Aorta (tissue), 5 donors: ENCODE results near the gene IPO13. TPM values are rescaled to one million over a fixed set of nuclear protein-coding genes. Genes with fewer than 3 reads are reported as not detected.

ENCODE experiments used
- ATAC-seq: fragments of 200-7000 bp; cut with Tn5 transposase; one replicate; pipeline ENCODE4 v1.9.1; 2022; ENCODE audit warnings: moderate library complexity; ENCODE audit not compliant: low FRiP score
- DNase-seq, 2 donors: peaks; one replicate each; pipeline ENCODE4 v3.0.0-alpha.2; 2020
- H3K27ac ChIP-seq, 2 donors: one replicate each; pipeline ENCODE4 v1.5.1; 2013; ENCODE audit warnings: low read length in 2 of 2, mild to moderate bottlenecking in 2 of 2, moderate library complexity in 2 of 2, control low read depth in 1 of 2, inconsistent platforms in 1 of 2, low read depth in 1 of 2
- H3K27me3 ChIP-seq, 2 donors: one replicate each; pipeline ENCODE4 v1.6.1; 2013; ENCODE audit warnings: control low read depth in 1 of 2, low read length in 1 of 2, mild to moderate bottlenecking in 1 of 2, moderate library complexity in 1 of 2; ENCODE audit not compliant: insufficient read depth in 2 of 2, control insufficient read depth in 1 of 2
- H3K36me3 ChIP-seq, 2 donors: one replicate each; pipeline ENCODE4 v1.6.1; 2013; ENCODE audit warnings: control low read depth in 1 of 2, low read length in 1 of 2, mild to moderate bottlenecking in 1 of 2; ENCODE audit not compliant: insufficient read depth in 2 of 2, control insufficient read depth in 1 of 2
- H3K4me1 ChIP-seq, 2 donors: one replicate each; pipeline ENCODE4 v1.6.1; 2013; ENCODE audit warnings: low read length in 2 of 2, control low read depth in 1 of 2, mild to moderate bottlenecking in 1 of 2, moderate library complexity in 1 of 2; ENCODE audit not compliant: insufficient read depth in 2 of 2, control insufficient read depth in 1 of 2
- H3K4me3 ChIP-seq, 2 donors: one replicate each; pipeline ENCODE4 v1.5.1; 2013; ENCODE audit warnings: low read length in 2 of 2, control low read depth in 1 of 2, mild to moderate bottlenecking in 1 of 2
- H3K9me3 ChIP-seq: one replicate; pipeline ENCODE4 v1.6.1; 2013; ENCODE audit warnings: mild to moderate bottlenecking, low read length; ENCODE audit not compliant: control insufficient read depth
- WGBS, 2 donors: extraction: QIAGEN DNeasy Blood & Tissue Kit; methylation state at CpG; one replicate each; pipeline ENCODE4 v1.1.7; 2013; 5-methylcytosine and 5-hydroxymethylcytosine counted together
- intact Hi-C, 2 donors: fragments of 100-400 bp; cut with DNase I; formaldehyde crosslinking; loops; one replicate each; pipeline versions ENCODE4 v1.14.2 to v1.15.0; 2022
- polyA plus RNA-seq, 2 donors: library from polyadenylated mRNA; stranded (reverse); fragments of 200-250 nt; gene quantifications; one replicate each; pipeline ENCODE4 v1.2.3, GENCODE V29; 2013
- total RNA-seq, 2 donors: library from RNA; stranded (reverse); fragmentation: NEBNext Ultra II Directional; extraction: Animal tissue kit (Norgen Biotek cat#: 25700); gene quantifications; one replicate each; pipeline ENCODE4 v1.2.1, GENCODE V29; 2021
- donor health status: healthy with polysubstance abuse.
- donor health status: Bipolar disorder and iron deficiency.
- donor health status: DM: no; HTN: no; CAD: no.
- donor health status: DM: no; HTN: no; CAD: no.
- donor health status: DM: yes; HTN: yes; CAD: no.

Gene IPO13
- total and polyA plus RNA-seq, 4 donors = 9.8 to 29.2 (median 20.9) TPM

- Histone ChIP-seq H3K27me3 (no peaks in the 10 kb centered on the region), H3K4me3 (no peak overlapping the region), H3K36me3 (no peaks in the 10 kb centered on the region), H3K27ac (no peak overlapping the region), H3K9me3 (no peaks in the 10 kb centered on the region), H3K4me1 (no peaks in the 10 kb centered on the region)
- no peak for ATAC-seq
- DNase-seq = no peak
- 50 to 53% methylated on average over 2 of the region's 2 CpGs for WGBS, 2 donors
- intact Hi-C loops = loop anchor here in 1 of 2 donors (10.0 kb wide), 1 partner anchor 212 kb away; no protein-coding TSS in a partner anchor
Measured at GRCh38 chr1:44012404-44012803, 65.7 kb downstream of the IPO13 start.

DNA sequence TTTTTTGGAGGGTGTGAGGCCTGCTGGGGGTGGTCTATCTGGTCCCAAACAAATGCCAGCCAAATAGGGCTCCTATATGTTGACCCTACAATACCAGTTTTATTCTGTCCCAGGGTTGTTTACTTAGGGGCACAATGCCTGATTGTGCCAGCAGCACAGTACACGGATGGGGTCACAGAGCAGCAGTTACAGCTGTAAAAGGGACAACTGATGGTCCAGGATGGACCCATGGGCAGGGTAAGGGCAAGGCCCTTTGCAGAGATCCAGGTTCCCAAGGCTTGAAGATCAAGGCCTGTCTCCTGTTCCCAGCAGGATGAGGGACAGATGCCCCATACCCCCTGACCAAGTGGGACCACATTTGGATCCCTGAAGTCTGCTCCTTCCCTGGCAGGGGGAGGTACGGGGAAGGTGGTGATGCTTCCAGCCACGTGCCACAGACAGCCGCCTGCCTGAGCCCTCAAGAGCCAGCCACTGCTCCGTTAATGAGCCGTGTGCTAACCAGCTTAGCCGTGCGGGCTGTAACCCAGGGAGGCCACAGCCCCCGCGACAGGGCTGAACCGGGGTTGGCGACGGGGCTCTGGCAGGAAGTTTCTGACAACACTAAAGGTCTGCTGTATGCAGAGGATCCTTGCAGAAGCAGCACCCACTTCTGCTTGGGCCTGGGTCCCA lies 66.3 kb downstream of the IPO13 start:
- 29 to 39% methylated on average over 13 of the region's 13 CpGs for WGBS, 2 donors
- ATAC-seq (no peak), DNase-seq (no peak)
- no peaks in the 10 kb centered on the region for H3K27me3 ChIP-seq
- no peak overlapping the region for H3K4me3 ChIP-seq
- intact Hi-C loops = loop anchor here in 1 of 2 donors (10.0 kb wide), 1 partner anchor 212 kb away; no protein-coding TSS in a partner anchor
- H3K9me3 ChIP-seq = no peaks in the 10 kb centered on the region
- H3K36me3 ChIP-seq = no peaks in the 10 kb centered on the region
- no peaks in the 10 kb centered on the region for H3K4me1 ChIP-seq
- no peak overlapping the region for H3K27ac ChIP-seq

DNA sequence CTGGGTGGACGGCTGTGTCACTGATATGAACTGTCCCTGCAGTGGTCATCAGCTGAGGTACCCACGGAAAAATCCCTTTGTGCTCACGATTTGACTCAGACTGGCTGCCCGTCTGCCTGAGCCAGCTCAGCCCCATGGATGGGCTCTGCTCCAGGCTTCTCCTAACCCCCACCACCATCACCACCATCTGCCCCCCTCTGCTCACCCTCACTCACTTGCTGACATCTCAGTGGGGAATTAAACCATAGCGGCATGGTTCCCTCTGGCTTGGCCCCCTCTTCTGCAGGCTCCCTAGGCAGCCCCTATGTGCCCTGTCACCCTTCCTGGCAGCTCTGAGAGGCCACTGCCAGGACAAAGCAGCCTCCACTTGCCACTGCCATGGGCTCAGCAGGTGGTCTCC lies 67.2 kb downstream of the IPO13 start:
- intact Hi-C loops = loop anchor here in 1 of 2 donors (10.0 kb wide), 1 partner anchor 211 kb away; no protein-coding TSS in a partner anchor
- no peak for DNase-seq
- Histone ChIP-seq H3K36me3 (no peaks in the 10 kb centered on the region), H3K4me1 (no peaks in the 10 kb centered on the region), H3K9me3 (no peaks in the 10 kb centered on the region), H3K27ac (no peak overlapping the region), H3K27me3 (no peaks in the 10 kb centered on the region), H3K4me3 (no peak overlapping the region)
- ATAC-seq = no peak
- WGBS, 2 donors = 9 to 11% methylated on average over 5 of the region's 5 CpGs

- no peaks in the 10 kb centered on the region for H3K27me3 ChIP-seq
- no peak overlapping the region for H3K27ac ChIP-seq
- intact Hi-C loops = loop anchor here in 1 of 2 donors (10.0 kb wide), 1 partner anchor 210 kb away; no protein-coding TSS in a partner anchor
- WGBS, 2 donors = 34 to 36% methylated on average over 8 of the region's 8 CpGs
- H3K36me3 ChIP-seq = no peaks in the 10 kb centered on the region
- ATAC-seq (peak; percentile 2), DNase-seq (no peak)
- no peak overlapping the region for H3K4me3 ChIP-seq
- H3K9me3 ChIP-seq = no peaks in the 10 kb centered on the region
- H3K4me1 ChIP-seq = no peaks in the 10 kb centered on the region
Measured at GRCh38 chr1:44014365-44015104, 67.8 kb downstream of the IPO13 start.

- peak overlapping the region in 1 of 2 donors; percentile 8 for H3K27ac ChIP-seq
- 2 to 6% methylated on average over 3 of the region's 3 CpGs for WGBS, 2 donors
- H3K36me3 ChIP-seq = no peaks in the 10 kb centered on the region
- ATAC-seq = peak; percentile 66
- H3K27me3 ChIP-seq = no peaks in the 10 kb centered on the region
- intact Hi-C loops = loop anchor here in 1 of 2 donors (10.0 kb wide), 1 partner anchor 210 kb away; no protein-coding TSS in a partner anchor
- H3K4me3 ChIP-seq = no peak overlapping the region
- H3K9me3 ChIP-seq = no peaks in the 10 kb centered on the region
- no peaks in the 10 kb centered on the region for H3K4me1 ChIP-seq
- DNase-seq = peak; percentile 76 to 80
Measured at GRCh38 chr1:44015206-44015605, 68.5 kb downstream of the IPO13 start.

- H3K27ac ChIP-seq = no peak overlapping the region
- H3K36me3 ChIP-seq = no peaks in the 10 kb centered on the region
- H3K4me3 ChIP-seq = no peak overlapping the region
- 57 to 60% methylated on average over 20 of the region's 20 CpGs for WGBS, 2 donors
- ATAC-seq = no peak
- intact Hi-C loops = loop anchor here in 1 of 2 donors (10.0 kb wide), 1 partner anchor 209 kb away; no protein-coding TSS in a partner anchor
- no peaks in the 10 kb centered on the region for H3K9me3 ChIP-seq
- H3K4me1 ChIP-seq = no peaks in the 10 kb centered on the region
- H3K27me3 ChIP-seq = no peaks in the 10 kb centered on the region
- no peak for DNase-seq
Measured at GRCh38 chr1:44016041-44016889, 69.5 kb downstream of the IPO13 start.

- Histone ChIP-seq H3K36me3 (no peaks in the 10 kb centered on the region), H3K4me1 (no peaks in the 10 kb centered on the region), H3K9me3 (no peaks in the 10 kb centered on the region), H3K27me3 (no peaks in the 10 kb centered on the region), H3K27ac (no peak overlapping the region), H3K4me3 (no peak overlapping the region)
- intact Hi-C loops = loop anchor here in 1 of 2 donors (10.0 kb wide), 1 partner anchor 208 kb away; no protein-coding TSS in a partner anchor
- ATAC-seq (no peak), DNase-seq (no peak)
- 93 to 94% methylated on average over 19 to 20 of the region's 20 CpGs for WGBS, 2 donors
Measured at GRCh38 chr1:44016890-44017400, 70.2 kb downstream of the IPO13 start.
